Measurements from ENCODE around the gene GFAP.

- TF ChIP-seq POLR2AphosphoS5 (IDR thresholded peaks at IDR 0.05; ENCODE audit: borderline replicate concordance, low read depth, low read length) (no peak), EZH2 (IDR thresholded peaks at IDR 0.05) (no peak), FOXP2 (optimal IDR thresholded peaks at IDR 0.05; ENCODE audit: control extremely low read depth, extremely low read length, insufficient read depth) (no peak)
Measured at GRCh38 chr17:44927696-44928095, 12.4 kb upstream of the GFAP start.
